Astrocyte of the hippocampus (primary cell): ENCODE results near the gene TMEM126A.

Experiments
- DNase-seq: peaks from one replicate; pipeline ENCODE4 v3.0.0; 2011; ENCODE audit warnings: low read depth, low spot score

Gene TMEM126A

DNA sequence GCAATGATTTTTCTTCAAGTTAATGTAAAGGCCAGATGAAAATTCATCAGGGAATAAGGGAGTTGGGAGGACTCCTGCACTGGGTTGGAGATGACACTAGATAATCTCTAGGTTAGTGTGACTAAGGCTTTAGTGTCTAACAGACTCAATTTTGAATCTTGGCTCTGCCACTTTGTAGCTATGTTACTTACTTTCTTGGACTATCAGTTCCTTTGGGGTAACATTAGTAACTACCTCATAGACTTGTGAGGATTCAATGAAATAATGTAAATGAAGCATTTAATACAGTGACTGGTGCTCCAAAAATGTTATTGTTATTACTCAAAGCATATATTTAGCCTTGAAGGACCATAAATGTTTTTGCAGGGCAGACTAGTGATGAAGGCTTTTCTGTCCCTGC, 47.8 kb downstream of the TMEM126A start:
- no peak for DNase-seq

DNA sequence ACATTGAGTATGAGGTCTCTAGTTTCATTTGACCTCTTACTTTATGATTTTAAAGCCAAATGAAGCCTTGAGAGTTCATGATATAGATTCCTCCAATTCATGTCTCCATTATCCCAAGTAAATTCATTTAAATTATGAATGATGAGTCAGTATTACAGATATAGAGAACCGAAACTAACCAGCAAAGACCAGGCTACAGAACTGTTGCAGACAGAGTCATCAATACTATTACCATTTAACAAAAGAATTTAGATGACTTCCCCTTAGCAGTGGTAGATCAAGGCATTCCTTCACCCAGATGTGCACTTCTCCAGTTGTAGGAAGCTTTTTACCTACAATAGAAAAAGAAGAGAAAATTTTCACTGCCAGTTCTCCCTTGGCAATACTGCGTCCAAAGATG, 50.0 kb downstream of the TMEM126A start:
- no peak for DNase-seq

GRCh38 chr11:85698195-85698594, 50.4 kb downstream of the TMEM126A start:
- DNase-seq = no peak

DNA sequence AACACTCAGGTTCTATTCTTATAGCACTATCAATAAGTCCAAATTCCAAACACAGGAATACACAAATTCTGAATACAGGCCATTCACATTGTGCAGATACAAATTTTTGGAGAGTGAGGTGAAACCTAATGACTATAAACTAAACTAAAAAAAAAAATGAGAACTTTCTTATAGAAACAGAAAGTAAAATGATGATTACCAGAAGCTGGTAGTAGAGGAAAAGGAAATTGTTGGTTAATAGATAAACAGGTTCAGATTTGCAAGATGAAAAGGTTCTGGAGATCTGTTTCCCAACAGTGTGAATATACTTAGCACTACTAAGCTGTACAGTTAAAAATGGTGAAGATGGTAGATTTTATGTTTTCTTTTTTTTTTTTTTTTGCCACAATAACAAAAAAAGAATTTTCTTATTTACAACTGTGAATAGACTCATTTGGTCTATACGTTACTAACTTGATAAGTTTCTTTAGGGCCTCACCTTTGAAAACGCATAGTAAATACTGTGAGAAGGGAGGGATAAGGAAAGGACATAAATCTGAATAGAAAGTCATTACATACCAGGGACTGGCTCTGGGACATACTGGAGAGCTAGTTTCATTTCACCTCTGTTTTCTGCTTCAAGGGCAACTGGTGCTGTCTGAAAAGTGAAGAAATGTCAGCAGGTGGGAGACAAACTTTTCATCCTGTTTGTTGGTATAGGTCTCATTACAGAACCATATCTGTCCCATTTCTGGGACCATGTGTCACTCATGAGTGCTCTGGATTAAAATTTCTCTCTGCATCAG, 52.4 kb downstream of the TMEM126A start:
- DNase-seq = no peak

DNA sequence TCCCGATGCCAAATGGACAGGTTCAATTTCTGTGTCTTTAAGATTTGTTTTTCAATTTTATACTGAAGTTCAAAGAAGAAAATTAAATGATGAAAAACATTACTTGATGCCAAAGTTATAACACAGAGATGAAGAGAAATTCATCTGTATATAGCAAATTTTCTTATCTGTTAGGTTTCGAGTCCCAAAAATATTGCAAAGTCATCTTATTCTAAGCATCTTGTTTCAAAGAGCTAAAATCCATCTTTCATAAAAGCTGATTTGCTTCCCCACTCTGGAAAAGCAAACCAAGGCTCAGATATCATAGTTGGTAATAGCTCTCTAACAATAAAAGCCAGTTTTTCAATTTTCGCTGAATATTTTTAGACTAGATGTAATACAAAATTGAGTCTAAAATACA, 57.2 kb downstream of the TMEM126A start:
- no peak for DNase-seq

GRCh38 chr11:85705800-85706199, 58.0 kb downstream of the TMEM126A start:
- no peak for DNase-seq
